GM18499 (cell line): ENCODE measurements around the gene ABLIM3.

ENCODE experiments used
- ATAC-seq: cut with Tn5 transposase; IDR thresholded peaks from one replicate; pipeline ENCODE4 v1.9.1; 2021; ENCODE audit warnings: moderate number of reproducible peaks; ENCODE audit not compliant: insufficient read depth, unreplicated experiment

Gene ABLIM3

DNA sequence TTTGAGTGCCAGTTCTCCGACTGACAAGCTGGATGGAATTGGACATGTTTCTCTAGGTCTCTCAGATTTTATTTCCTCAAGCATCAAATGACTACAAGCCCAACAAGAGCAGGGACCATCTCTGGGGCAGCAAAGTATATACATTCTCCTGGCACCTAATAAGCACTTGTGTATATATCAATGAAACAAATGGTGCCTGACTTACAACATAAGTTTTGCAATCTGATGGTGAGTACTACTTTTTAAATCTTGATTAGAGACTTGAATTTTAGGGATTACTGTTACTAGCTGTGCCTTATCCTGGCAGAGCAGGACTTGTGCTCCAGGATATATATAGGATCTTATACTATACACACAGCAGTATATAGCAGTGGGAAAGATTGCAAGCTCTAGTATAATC lies 8.8 kb upstream of the ABLIM3 start:
- no peak for ATAC-seq

DNA sequence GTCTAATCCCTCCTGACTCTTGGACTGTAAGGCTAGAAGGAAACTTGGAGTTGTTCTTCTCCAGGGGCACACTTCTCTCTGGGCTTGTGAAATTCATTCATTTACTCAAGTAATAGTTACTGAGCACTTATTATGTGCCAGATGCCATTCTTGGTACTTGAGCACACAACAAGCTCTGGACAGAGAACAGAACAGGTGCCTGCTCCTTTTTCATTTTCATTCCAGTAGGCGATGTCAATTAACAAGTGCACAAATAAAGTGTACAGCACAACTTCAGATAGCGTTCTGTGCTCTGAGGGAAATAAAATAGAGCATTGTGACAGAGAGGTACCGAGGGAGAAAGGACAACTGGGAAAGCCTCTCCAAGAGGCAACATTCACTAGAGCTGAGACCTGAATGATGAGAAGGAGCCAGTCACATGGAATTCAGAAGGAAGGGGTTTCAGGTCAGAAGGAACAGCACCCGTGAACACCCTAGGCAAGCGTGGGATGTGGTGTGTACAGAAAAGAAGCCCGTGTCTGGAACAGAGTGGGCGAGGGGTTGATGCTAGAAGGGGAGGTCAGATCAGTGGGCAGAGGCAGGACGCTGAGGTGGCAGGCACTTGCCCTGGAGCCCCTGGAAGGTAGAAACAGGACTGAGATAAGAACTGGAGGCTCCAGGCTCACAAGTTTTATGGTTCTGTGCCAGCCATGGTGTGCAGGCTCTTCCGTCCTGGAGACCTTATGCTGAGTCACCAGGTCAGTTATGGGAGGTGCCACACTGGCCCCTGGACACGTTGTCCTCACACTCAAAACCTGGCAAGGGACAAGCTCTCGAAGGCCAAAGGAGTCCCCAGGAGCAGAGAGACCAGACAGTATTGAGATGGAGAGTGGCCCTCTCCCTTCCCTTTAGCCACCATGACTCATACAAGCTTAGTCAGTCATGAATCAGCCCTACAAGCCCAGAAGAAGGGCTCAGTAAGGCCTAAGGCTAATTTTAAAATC lies 7.2 kb upstream of the ABLIM3 start:
- no peak for ATAC-seq

DNA sequence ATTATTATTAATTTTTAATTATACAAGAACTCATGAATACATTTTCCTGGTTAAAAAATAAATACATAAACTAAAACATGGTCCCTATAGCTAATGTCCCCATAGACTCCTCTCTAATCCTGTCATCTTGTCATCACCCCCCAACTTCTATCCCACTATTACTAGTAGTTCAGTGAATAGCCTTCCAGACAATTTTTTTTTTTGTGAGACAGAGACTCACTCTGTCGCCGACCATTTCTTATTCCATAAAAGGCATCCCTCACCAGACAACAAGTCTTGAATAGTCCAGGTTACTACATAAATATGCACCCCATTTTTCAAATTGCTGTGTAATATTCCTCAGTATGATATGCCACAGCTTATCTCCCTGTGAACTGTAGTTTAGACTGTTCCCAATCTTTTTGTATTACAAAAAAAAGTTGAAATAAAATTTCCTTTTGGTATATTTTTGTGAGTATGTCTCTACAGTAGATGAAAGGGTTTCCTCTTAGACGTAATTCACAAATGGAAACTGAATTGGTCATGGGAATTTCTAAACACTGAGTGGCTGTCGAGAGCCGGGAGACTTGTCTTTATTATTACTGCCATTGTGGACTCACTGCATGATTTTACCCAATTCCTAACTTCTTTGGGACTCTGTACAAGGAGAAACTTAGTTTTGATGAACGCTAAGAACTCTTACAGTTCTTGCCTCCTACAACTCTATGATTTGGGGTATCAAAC lies 6.4 kb upstream of the ABLIM3 start:
- no peak for ATAC-seq

DNA sequence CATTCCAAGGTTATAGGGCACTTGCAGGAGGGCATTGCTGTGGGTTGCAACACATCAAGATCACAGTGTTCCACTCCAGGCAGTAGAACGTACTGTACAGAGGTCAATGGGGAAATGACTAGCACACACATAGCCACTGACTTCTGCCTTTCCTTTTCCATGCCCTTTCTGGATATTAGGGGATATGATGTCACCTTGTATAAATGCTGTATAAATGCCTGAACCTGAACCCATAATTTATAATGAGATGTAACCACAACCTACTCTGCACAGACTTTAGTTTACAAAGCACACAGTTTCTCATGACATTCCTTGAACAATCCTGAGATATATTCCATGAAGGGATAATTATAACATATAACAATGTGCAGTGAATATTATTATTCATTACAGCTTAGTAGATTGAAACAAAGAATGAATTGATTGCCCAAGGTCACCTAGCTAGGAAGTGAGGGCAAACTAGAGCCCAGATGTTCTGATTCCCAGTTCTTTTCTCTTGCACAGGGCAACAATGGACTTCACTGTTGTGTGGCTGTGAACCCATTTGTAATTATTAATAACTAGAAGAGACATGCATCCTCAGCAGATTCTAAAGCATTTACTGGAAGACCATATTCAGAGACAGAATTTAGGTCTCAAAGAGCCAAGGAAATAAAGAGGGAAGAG lies 5.6 kb upstream of the ABLIM3 start:
- ATAC-seq = no peak

DNA sequence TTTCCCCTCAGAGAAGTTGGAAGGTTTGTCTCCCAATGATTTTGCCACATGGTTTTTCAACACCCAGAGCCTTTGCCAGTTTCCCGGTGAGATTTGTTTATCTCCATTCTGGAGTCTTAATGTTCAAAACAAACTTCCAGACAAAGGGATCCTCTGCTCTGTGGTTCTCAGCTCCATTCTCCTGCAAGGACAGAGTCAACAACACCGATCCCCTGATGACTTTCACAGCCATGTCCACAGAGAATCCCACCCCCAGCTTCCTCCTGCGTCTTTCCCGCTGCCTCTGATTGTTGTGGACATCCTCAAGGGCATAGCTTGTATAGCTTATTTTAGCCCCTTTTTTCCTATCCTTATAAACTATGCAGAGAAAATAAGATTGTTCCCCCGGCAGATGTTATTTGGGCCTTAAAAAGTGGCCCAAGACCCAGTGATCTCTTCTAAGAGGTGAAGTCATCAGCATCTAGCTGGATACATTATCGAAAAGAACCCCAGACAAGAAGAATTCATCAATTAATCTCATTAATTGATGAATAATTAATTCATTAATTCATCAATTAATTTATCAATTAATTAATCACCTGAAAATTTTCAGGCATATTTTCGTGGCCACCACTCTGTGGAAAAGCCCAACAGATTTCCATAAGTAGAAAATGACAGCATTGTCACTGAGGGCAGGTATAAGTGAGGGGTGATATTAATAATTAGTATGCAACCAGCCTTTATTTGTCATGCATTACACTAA lies 2.9 kb upstream of the ABLIM3 start:
- ATAC-seq = no peak

DNA sequence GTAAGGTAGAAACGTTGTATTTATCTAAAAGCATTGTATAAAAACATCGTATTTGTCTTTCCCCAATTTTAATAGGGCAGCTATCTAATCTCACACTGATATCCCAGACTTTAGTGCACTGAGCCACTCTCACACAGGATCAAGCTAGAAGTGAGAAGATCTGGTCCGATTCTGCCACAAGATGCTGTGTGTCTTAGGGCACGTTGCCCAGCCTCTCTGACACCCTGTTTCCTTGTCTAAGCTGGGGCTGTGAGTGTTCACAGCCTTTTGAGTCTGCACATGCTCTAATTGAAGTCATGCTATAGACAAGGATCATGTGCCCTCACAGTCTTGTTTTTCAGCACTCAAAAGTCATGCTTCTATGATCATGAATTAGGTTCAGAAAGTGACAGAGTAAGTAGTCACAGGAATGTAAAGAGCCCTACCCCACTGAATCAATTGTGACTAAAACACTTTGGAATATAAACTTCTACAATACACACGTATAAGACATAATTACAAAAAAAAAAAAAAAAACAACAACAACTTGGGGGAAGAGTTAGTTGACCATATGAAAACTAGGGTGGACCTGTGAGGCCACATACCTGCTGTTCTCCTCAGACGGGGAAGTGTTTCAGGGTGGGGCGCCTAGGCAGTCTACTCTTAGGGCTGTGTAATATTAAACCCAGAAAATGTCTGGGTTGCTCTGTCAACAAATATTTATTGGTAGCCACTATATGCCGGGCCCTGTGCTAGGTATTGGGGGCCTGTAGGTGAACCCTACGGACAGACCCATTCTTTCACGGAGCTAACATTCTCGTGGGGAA lies 893 bp upstream of the ABLIM3 start:
- ATAC-seq = no peak

- ATAC-seq = no peak
These were observed 911 bp downstream of the ABLIM3 start for GRCh38 chr5:149141957-149142851.

DNA sequence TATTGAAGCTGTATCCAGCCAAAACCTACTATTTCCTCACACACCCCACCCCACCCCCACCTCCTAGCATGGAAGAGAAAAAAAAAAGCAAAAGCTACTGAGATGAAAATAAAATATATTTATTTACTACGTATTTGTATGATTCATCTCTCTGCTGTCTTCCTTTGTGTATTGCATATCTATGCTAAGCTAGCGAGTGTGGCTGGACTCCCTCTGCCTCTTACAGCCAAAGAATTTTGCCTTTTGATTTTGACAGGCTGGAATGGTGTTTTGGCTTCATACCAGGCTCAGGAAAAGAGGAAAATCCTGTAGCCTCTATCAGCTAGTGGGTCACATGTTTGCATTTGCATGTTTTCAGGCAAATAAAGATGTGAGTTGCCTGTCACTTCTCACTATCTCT lies 2.2 kb downstream of the ABLIM3 start:
- no peak for ATAC-seq

DNA sequence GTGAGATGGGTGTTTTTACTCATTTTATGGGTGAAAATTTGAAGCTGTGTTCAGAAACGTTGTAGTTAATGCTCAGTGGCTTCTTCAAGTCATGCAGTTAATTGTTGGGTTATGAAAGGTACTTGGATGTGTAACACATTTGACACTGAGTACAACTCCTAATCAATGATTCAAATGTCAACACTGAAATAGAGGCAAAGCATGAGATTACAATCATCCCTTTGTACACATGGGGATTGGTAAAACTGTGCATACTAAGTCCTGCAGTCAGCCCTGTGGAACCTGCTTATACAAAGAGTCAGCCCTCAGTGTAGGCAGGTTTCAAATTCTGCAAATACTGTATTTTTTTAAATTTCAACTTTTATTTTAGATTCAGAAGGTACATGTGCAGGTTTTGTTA lies 3.3 kb downstream of the ABLIM3 start:
- no peak for ATAC-seq

DNA sequence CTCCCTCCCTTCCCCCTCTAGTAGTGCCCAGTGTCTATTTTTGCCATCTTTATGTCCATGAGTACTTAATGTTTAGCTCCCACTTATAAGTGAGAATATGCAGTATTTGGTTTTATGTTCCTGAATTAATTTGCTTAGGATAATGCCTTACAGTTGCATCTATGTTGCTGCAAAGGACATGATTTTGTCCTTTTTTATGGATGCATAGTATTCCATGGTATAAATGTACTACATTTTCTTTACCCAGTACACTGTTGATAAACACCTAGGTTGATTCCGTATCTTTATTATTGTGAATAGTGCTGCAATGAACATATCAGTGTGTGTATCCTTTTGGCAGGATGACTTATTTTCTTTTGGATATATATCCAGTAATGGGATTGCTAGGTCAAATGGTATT lies 3.8 kb downstream of the ABLIM3 start:
- no peak for ATAC-seq

- ATAC-seq = no peak
These were observed 6.4 kb downstream of the ABLIM3 start for GRCh38 chr5:149147676-149148075.

DNA sequence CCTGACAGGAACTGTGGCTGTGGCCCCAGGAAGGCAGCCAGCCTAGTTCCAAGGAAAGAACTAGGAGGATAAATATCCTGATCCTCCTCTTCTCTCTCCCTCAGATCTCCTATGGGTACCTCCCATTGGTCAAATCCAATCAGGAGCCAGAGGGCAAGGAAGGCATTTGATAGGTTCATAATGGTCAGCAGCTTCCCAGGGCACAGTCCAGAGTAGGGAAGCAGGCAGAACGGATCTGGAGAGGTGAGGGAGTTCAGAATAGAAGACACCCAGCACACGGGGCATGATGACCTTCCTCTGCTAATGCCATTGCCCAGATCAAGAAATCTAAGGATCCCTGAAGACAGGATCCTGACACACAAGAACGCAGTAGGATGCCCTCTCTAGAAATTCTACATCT lies 8.6 kb downstream of the ABLIM3 start:
- ATAC-seq = no peak

- no peak for ATAC-seq
These were observed 9.2 kb downstream of the ABLIM3 start for GRCh38 chr5:149150457-149150856.

GRCh38 chr5:149151717-149152116 lies 10.4 kb downstream of the ABLIM3 start:
- ATAC-seq = no peak

GRCh38 chr5:149152317-149152746 lies 11.0 kb downstream of the ABLIM3 start:
- no peak for ATAC-seq

DNA sequence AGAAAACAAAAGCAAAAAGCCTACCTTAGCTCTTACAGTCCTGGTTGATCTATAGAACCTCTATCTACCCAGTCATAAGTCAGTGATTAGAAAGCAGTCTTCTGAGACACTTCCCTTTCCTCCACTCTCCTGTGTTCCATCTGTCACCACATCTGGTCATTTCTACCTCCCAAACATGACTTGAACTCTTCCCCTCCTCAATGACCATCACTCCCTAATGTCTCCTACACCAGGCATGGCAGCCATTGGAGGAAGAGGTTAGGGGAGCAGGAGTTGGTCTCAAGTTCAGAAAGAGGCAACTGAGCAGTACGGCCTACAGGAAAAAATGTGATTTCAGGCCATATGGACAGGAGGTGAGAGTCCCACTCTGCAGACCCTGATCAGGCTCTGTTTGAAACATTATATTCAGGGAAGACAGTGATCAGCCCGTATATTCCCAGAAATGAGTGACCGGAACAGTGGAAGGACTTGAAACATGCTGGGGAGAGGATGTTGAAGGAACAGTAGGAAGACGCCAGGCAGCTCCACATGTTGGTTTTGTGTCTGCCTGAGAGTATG lies 12.0 kb downstream of the ABLIM3 start:
- ATAC-seq = no peak

GRCh38 chr5:149153751-149154610 lies 12.7 kb downstream of the ABLIM3 start:
- ATAC-seq = no peak
